GM19395 (cell line): ENCODE results near the gene KANSL2.
"Not testable (repeated sequence)": the region's sequence is repeated elsewhere in the genome, so short reads cannot be mapped to it uniquely, and the experiment has no call there.

Experiments used
- ATAC-seq: cut with Tn5 transposase; IDR thresholded peaks from one replicate; pipeline ENCODE4 v1.9.1; 2021; ENCODE audit warnings: mild to moderate bottlenecking, moderate library complexity; ENCODE audit not compliant: unreplicated experiment

KANSL2 gene

DNA sequence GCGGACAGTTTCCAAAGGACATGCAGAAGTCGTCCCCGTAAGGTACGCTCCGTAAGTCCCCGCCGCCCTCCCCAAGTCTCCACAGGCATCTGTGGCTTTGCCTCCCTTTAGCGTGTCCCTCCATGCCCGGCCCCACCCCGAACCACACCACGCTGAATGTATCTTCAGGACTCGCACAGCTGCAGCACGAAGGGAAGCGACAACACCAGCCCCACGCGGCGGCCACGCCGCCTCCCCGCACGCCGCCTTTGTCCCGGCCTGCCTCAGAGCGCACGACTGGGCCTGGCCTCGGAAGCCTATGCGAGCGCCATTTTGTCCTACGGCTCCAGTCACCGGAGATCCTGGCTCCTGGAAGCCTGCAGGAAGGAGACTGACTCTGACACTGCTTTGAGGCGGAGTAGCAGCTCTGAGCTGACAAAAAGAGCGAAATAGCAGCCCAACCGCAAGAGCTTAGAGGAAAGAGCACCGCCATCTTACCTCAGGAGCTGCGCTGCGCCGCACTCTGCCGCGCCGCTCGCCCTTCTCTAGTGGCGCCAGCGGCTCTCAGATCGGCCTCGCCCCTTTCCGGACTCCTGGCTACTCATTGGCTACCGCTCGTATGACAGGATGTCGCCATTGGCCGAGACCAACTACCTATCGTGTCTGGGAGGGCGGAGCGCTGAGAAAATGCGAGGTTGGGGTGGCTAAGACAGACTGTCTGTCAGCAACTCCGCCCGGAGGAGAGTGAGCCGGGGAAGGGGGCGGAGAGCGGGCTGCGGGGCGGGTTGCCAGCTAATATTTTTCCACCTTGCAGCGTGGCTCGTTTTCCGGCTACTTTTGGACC is at the start of gene KANSL2:
KANSL2 (minus strand) TSS at position 529 of the 823 bp plus-strand sequence. CDS start 606 bp downstream, outside the sequence.
- peak; percentile 99 for ATAC-seq

DNA sequence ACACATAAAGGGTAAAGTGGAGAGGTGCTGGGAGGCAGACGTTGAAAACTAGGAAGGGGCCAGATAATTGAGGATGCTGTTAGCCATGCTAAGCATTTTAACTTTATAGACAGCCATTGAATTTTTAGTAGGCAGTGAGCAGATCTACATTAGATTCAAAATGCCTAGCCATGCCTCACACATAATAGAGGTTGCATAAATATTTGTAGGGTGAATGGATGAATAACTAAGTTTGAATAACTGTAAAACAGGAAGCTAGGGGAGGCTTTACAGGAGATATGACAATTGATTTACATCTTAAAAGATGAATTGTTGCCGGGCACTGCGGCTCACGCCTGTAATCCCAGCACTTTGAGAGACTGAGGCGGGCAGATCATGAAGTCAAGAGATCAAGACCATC is 46.8 kb upstream of the KANSL2 start:
- no peak for ATAC-seq

DNA sequence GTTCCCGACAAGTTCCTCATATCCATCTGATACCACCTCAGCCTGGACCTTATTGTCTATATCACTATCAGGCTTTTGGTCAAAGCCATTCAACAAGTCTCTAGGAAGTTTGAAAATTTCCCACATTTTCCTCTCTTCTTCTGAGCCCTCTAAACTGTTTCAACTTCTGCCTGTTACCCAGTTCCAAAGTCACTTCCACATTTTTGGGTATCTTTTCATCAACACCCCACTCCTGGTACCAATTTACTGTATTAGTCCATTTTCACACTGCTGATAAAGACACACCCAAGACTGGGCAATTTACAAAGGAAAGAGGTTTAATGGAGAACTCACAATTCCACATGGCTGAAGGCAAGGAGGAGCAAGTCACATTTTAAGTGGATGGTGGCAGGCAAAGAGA is 38.7 kb upstream of the KANSL2 start:
- not testable (repeated sequence) for ATAC-seq

DNA sequence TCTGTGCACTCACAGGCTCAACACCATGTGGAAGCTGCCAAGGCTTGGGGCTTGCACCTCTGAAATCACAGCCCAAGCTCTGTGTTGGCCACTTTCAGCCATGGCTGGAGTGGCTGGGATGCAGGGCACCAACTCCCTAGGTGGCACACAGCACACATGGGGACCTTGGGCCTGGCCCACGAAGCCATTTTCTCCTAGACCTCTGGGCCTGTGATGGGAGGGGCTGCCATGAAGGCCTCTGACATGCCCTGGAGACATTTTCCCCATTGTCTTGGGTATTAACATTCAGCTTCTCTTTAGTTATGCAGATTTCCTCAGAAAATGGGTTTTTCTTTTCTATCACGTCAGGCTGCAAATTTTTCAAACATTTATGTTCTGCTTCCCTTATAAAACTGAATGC is 38.1 kb upstream of the KANSL2 start:
- not testable (repeated sequence) for ATAC-seq

DNA sequence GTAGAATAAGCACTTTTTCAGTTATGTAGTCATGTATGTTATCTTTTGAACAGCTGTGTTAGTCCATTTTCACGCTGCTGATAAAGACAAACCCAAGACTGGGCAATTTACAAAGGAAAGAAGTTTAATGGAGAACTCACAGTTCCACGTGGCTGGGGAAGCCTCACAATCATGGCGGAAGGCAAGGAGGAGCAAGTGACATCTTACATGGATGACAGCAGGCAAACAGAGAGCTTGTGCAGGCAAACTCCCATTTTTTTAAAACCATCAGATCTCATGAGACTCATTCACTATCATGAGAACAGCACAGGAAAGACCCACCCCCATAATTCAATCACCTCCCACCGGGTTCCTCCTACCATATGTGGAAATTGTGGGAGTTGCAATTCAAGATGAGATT is 37.0 kb upstream of the KANSL2 start:
- ATAC-seq, result not testable (repeated sequence)

GRCh38 chr12:48717252-48717695 is 35.2 kb upstream of the KANSL2 start:
- peak; percentile 15 for ATAC-seq

DNA sequence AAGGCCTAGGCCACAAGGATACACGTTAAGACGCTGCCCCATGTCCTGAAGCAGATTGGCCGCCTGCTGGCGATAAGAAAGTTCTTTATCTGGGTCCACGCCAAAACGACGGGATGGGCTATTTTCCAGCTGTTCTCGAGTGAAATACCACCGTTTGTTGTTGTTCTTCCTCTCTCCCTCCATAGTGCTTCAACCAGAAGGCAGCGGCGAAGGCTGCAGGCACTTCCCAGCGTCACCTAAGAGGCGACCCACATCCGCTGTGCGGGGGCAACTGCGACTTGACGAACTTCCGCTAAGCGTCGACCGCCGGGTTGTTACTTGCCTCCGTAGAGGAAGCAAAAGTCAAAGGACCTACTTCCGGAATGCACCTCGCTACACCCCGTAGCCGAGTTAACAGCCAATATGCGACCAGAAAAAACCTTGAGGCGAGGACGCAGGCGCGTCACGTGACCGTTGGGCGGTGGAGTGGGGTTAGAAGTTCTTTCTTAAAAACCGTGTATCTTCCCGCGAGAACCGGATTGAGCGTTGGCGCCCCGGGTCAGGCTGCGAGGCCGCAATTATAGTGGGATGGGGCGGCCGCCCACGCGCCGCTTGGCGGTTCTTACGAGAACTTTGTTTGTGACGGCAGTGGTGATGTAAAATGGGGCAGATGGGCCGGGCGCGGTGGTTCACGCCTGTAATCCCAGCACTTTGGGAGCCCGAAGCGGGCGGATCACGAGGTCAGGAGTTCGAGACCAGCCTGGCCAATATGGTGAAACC is 34.6 kb upstream of the KANSL2 start, which contains the start of gene CCNT1:
CCNT1 (minus strand) TSS at position 215 of the 759 bp plus-strand sequence; CDS start at position 183, 32 bp downstream.
- ATAC-seq, result peak; percentile 98

GRCh38 chr12:48716168-48716492 is 34.1 kb upstream of the KANSL2 start:
- no peak for ATAC-seq

DNA sequence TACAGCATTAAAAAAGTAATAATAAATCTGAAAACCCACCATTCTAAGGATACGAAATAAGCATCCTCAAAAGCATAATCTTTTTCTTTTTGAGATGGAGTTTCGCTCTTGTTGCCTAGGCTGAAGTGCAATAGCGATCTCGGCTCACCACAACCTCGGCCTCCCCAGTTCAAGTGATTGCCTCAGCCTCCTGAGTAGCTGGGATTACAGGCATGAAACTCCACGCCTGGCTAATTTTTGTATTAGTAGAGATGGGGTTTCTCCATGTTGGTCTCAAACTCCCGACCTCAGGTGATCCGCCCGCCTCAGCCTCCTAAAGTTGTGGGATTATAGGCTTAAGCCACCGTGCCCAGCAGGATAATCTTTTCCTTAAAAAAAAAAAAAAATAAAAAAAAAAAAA is 30.2 kb upstream of the KANSL2 start:
- no peak for ATAC-seq

DNA sequence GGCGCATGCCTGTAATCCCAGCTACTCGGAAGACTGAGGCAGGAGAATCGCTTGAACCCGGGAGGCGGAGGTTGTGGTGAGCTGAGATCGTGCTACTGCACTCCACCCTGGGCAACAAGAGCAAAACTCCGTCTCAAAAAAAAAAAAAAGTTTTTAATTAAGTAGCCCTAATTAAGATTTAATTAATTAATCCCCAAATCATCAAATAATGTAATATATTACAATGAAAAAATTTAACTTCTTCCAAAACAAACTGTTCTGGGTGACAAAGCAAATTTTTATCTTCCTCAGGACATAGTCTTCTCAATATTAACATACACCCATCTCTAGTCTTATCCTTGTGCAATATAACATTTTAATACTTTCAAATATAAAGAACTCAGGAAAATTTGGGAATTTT is 16.8 kb upstream of the KANSL2 start:
- not testable (repeated sequence) for ATAC-seq

DNA sequence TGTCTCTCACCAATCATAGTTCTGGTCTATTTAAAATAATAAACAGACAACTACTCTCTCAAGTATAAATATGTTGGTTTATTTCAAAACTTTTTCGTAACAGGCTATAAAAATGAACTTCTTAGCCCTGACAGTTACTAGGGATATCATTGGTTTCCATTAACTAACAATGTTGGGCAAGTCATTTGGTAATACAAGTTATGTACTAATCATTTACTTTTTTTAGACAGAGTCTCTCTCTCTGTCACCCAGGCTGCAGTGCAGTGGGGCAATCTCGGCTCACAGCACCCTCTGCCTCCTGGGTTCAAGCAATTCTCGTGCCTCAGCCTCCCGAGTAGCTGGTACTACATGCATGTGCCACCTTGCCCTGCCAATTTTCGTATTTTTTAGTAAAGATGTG is 14.6 kb upstream of the KANSL2 start:
- no peak for ATAC-seq

GRCh38 chr12:48695859-48696258 is 13.8 kb upstream of the KANSL2 start:
- ATAC-seq, result no peak

DNA sequence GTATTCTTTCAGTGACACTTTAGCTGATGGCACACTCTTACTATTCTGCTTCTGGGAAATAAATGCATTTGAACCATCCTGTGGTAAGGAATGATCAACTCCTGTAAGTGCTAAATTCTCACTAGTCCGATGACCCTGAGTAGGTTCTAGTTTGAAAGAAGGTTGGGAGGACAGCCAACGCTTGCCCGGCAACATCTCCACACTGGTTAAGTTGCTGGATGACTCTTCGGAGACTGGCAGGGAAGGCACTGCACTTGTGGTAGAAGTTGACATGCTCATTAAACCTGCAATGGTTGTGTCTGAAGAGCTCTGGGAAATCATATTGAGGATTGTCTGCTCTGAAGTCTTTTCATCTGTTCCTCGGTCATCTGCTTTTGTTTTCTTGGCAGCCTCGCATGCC is 12.0 kb upstream of the KANSL2 start:
- ATAC-seq, result no peak

- ATAC-seq, result no peak
These were observed 11.5 kb upstream of the KANSL2 start for GRCh38 chr12:48693572-48693971.

GRCh38 chr12:48691826-48692487 is 9.9 kb upstream of the KANSL2 start:
- no peak for ATAC-seq

GRCh38 chr12:48690990-48691389 is 9.0 kb upstream of the KANSL2 start:
- no peak for ATAC-seq

GRCh38 chr12:48690436-48690835 is 8.4 kb upstream of the KANSL2 start:
- no peak for ATAC-seq

DNA sequence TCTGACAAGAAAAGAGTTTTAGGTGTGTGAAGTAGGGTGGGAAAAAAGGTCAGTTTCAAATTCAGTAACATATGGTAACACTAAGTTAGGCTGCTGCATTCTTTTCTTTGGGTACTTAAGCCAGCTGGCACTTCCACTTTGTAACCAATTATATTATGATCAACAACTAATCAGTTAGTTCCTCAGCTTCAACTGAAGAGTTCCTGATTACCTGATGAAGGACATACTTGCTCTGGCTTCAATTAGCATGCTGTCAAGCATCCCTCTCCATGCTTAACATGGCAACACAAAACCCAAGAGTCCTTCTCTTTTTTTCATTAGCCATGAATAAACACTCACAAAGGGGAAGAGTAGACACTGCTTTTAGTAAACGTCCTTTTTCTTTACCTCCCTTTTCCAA is 6.8 kb upstream of the KANSL2 start:
- ATAC-seq, result no peak

DNA sequence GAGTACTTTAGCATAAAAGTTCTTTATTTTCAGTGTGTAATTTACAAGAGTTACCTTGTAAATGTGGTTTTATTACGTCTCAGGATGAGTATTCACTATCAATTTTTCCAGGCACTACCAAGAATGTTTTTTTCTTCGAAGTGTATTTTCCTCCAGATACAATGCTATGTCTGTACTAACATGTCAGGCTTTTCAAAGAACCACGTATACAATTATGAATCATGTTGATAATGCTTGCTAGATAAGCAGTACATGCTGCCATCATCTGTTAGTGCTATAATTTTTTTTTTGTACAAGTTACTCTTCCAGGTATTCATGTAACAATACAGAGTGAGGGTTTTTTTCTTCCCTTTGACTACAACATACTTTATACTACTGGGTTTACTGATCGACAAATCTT is 5.6 kb upstream of the KANSL2 start:
- ATAC-seq, result no peak

DNA sequence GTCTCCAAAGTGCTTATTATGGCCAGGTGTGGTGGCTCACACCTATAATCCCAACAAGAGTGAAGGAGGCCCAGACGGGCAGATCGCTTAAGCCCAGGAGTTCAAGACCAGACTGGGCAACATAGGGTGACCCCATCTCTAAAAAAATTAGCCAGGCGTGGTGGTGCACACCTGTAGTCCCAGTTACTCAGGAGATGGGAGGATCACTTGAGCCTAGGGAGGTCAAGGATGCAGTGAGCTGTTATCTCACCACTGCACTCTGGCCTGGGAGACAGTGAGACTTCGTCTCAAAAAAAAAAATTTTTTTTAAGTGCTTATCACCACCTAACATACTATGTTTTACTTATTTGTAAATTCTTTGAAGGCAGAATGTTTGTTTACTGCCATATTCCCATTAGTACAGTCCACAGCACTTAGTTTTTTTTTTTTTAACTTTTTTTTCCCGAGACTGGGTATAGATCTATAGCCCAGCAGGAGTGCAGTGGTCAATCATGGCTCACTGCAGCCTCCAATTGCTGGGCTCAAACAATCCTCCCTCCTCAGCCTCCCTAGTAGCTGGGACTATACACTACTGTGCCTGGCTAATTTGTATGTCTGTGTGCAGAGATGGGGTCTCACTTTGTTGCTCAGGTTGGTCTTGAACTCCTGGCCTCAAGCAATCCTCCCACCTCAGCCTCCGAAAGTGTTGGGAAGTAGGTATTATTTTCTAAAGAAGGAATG is 4.7 kb upstream of the KANSL2 start:
- ATAC-seq, result no peak

GRCh38 chr12:48686037-48686595 is 4.1 kb upstream of the KANSL2 start:
- ATAC-seq, result no peak
